HG03565 (cell line): ENCODE results near the gene IFI6.
"Not testable (repeated sequence)": the region's sequence is repeated elsewhere in the genome, so short reads cannot be mapped to it uniquely, and the experiment has no call there.

ENCODE experiments used
- ATAC-seq: cut with Tn5 transposase; IDR thresholded peaks from one replicate; pipeline ENCODE4 v1.9.1; 2021; ENCODE audit warnings: mild to moderate bottlenecking, moderate library complexity; ENCODE audit not compliant: unreplicated experiment

IFI6 gene

DNA sequence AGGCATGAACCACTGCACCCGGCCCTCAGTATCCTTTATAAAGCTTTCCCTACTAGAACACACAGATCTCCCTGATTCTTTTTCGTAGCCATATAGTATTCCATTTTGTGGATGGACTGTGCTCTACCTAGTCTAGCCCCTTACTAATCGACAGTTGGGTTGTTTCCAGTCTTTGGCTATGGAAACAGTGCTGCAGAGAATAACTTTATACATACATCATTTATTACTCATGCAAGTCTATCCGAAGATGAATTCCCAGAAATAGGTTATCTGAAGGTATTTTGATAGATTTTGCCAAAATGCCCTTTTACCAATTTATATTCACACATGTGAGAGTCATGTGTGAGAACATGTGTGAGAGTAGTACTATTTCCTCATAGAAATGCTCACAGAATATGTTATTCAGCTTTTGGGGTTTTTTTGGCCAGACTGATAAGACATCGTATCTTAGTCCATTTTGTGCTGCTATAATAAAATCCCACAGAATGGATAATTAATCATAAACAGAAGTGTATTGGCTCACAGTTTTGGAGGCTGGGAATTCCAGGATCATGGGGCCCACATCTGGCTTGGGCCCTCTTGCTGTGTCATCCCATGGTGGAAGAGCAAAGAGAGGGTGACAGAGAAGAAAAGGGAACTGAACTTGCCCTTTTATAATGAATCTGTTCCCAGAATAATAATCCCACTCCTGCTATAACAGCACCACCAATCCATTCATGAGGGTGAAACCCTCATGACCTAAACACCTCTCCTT is 19.7 kb downstream of the IFI6 start:
- ATAC-seq: no peak

DNA sequence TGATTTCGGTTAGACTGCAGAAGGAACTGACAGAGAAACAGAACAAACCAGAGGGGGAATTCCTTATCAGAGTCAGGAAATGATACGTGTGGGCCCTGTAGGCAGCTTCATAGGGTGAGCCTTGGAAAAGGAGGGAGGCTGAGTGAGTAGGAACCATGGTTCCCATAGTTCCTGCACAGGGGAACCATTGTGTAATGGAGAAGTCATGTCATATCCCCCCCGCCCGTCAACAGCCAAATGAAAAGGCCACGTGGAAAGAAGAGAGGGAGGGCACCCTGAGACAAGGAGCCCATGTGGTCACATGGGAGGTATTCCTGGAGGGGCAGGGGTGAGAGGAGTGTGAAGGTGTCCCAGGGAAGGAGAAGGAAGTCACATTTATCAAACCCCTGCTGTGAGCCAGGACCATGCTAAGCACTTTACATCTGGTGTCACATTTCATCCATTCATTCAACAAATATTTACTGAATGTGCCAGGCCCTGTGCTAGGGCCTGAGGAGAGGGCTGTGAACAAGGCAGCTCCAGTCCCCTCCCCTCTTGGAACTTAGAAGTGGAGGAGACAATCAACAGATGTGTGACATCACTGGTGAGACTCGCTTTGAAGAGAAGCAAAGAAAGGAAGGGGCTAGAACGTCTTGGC is 21.3 kb downstream of the IFI6 start:
- ATAC-seq: no peak

DNA sequence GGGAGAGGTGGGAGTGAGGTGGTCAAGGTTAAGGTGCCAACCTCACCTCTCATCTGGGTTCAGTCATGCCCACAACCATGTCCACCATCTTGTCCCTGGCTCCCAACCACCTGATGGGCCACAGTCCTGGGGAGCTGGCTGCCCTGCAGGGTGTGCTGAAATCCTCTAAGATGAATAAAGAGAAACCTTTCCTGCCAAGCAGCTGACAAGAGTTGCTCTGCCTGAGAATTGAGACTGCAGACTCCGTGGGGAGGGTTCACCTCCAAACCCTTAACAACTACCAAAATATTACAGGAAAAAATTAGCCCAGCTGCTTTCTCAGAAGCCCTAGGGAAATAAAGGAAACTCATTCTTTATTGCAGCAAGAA is 21.8 kb downstream of the IFI6 start:
- ATAC-seq: no peak

DNA sequence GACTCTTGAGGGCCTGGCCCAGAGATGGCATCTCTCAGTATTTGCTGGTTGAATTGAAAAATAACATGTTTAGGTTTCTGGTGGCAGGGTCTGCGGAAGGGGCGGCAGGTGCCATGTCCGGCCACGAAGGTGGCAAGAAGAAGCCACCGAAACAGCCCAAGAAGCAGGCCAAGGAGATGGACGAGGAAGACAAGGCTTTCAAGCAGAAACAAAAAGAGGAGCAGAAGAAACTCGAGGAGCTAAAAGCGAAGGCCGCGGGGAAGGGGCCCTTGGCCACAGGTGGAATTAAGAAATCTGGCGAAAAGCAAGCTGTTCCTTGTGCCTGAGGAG is 22.7 kb downstream of the IFI6 start:
- ATAC-seq: no peak

DNA sequence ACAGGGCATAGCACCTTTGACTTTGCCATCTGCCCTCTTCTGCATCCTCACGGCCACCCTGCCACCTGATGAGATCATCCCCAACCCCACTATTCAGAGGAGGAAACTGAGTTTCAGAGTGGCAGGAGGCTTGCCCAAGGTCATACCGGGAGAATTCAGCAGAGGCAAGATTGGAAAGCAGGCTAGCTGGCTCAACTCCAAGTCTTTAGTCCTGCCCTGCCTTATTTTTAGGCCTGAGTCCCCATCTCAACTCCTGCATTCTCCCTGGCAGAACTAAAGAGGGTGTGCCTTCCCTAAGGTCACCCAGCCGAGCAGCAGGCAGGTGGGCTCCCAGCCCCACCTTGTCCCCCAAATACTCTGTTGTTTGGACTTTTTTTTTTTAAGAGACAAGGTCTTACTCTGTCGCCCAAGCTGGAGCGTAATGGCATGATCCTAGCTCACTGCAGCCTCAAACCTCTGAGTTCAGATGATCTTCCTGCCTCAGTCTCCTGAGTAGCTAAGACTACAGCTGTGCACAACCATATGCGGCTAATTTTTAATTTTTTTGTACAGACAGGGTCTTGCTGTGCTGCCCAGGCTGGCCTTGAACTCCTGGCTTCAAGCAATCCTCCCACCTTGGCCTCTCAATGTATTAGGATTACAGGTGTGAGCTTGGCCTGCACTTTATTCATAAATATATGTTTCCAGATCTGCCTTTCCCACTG is 23.2 kb downstream of the IFI6 start:
- no peak for ATAC-seq

DNA sequence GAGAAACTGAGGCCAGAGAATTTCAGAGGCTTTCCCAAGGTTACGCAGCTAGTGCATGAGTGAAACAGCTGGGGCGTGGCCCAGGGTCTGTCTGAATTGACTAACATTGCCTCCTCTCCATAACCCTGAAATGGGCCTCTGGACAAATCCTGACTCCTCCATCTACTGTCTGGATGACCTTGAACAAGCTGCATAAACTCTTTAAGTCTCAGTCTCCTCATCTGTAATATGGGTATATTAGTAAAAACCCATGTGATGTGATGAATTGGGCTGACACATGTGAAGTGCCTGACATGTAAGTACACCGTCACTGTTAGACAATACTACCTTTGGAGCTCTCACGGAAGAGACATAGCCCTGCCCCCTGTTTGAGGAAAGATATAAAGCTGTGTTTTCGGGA is 24.7 kb downstream of the IFI6 start:
- no peak for ATAC-seq

DNA sequence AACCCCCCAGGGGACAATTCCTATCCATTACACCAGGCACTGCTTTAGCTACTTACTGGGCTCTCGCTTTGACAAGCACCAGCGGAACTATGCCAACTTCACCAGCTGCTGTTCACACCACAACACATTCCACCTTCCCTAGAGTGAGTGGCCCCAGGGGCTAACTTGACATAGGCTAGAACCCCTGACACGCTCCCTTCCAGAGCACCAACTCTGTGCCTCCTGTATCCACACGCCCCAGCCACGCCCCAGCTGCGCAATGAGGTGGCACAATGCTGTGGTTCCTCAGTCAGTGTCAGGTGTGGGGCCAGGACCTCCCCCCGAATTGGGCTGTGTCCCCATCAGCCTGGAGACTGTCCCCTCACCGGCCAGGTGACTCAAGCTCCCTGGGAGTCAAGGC is 25.3 kb downstream of the IFI6 start:
- ATAC-seq: no peak

DNA sequence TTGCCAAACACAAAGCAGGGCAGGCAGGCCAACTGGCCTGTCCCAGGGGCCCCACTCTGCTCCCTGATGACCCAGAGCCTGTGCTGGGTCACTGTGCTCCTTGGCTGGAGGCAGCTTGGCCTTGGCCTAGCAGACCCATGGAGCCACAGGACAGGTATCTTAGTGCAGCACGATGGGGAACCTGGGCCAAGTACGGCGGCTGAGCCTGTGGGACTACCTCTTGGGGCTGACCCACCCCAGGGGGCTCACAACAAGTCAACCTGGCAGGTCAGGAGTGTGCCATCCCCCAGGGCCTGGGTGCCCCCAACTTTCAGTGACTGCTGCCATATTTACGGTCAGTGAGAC is 26.9 kb downstream of the IFI6 start:
- ATAC-seq: no peak

DNA sequence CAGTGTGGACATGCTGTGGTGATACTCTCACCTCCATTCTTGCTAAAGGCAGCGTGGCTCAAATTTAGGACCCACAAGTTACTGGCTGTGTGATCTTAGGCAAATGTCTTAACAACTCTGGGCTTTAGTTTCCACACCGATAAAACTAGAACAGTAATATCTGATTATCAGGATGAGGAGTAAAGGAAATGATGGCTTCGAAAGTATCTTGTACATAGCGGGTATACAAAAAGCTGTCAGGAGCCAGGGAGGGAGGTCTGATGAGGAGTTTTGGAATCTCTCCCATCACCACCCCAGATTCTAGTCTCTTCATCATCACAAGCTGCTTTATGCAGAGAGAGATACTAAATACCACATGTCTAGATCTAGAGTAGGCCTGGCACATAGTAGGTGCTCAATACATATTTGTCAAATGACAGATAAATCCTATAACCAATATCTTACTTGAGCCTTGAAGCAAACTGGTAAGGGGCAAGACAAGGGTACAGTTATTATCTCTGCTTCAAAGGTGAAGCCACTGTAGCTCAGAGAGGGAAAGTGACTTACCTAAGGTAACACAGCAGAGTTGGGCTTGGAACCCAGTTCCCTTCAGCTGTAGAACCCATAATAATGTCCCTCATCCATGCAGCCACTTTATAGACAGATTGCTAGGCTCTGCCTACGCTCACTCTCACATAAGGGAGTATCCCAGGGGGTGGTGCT is 27.5 kb downstream of the IFI6 start:
- ATAC-seq: no peak

DNA sequence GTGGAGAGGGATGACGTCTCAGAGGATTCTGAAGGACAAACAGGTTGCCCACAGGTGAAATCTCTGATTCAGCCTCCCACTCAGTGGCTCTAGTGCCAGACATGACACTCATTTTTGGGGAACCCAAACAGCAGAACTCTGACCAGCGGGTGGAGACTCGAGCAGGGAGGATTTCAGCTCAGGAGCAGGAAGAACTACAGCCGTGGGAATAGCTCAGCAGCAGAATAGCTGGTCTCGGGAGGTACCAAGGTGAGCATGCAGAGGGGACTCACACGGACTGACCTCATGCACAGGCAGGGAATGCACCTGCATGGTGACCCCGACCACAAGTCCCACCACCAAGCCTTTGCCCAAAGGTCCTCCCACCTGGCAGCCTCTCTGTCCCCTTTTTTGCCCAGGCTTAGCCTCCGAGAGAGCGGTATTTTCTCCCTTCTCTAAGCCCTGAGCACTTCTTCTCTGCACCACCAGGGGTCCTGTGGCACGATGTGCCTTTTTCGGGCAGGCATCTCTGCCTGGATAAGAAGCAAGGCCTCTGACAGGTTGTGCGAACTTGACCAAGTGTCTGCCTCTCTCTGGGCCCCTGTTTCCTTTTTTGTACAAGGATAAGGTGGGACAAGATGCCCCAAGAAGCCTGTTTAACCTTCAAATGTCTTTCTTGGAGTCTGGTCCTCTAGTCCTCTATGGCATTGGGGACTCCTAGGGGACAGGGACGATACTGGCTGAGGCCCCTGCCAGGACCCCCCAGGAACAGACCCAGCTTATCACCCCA is 28.2 kb downstream of the IFI6 start:
- no peak for ATAC-seq

DNA sequence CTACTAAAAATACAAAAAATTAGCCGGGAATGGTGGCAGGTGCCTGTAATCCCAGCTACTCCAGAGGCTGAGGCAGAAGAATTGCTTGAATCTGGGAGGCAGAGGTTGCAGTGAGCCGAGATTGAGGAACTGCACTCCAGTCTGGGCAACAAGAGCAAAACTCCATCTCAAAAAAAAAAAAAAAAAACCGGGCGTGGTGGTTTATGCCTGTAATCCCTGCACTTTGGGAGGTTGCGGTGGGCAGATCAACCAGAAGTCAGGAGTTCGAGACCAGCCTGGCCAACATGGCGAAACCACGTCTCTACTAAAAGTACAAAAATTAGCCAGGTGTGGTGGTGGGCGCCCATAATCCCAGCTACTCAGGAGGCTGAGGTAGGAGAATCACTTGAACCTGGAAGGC is 31.5 kb downstream of the IFI6 start:
- not testable (repeated sequence) for ATAC-seq

DNA sequence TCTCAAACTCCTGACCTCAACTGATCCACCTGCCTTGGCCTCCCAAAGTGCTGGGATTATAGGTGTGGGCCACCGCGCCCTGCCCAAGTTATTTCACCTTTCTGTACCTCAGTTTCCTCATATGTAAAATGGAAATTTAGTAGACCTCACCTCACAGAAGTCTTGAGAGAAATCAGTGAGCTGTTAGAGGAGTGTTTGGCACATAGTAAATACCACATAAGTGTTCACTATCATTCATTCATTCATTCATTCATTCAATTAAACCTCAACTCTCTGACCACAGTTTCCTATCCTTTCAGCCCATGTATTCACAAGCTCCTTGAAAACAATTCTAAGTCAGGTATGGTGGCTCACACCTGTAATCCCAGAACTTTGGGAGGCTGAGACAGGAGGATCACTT is 33.2 kb downstream of the IFI6 start:
- ATAC-seq: no peak

DNA sequence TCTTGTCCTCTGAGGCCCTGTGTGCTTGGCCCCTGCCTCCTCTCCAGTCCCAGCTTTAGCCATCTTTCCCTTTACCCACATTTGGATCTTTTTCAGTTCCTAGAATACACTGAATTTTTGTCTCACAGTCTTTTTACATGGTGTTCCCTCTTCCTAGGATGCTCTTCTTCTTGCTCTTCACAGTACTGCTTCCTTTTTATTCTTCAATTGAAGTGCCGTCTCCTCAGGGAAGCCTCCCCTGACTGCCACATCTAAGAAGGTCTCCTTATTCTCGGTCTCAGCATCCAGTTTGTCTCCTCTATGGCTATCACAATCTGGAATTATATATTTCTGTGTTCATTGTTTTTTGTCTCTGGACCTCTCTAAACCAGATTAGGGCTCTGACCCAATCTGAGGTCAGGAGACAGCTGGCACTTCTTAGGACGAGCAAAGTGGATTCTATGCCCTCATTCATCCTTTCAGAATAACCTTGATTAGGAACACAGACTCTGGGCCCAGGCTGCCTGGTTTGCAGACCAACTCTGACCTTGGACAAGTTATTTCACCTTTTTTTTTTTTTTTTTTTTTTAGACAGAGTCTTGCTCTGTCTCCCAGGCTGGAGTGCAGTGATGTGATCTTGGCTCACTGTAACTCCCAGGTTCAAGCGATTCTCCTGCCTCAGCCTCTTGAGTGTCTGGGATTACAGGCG is 33.8 kb downstream of the IFI6 start:
- ATAC-seq: no peak

DNA sequence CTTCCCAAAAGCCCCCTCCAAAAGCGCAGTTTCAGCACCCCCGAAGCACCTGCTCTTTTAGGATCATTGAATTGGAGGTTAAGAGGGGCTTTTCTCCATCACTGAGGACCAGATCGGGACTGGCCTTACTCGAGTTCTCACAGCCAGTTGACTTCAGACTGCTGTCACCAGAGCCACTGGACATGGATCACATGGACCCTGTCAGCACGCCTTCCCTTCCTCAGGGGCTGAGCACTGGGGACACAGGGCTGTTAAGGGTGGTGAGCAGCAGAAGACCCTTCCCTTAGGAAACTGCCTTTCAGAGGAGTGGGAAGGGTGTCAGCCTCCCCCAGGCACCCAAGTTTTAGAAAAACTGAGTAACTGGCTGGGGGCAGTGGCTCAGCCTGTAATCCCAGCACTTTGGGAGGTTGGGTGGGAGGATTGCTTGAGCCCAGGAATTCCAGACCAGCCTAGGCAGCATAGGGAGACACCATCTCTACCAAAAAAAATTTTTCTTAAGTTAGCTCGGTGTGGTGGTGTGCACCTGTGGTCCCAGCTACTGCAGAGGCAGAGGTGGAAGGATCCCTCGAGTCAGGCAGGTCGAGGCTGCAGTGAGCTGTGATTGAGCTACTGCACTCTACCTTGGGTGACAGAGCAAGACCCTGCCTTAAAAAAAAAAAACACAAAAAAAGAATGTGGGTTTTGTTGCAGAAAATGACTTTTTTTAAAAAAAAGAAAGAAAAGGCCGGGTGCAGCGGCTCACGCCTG is 36.4 kb downstream of the IFI6 start:
- no peak for ATAC-seq

DNA sequence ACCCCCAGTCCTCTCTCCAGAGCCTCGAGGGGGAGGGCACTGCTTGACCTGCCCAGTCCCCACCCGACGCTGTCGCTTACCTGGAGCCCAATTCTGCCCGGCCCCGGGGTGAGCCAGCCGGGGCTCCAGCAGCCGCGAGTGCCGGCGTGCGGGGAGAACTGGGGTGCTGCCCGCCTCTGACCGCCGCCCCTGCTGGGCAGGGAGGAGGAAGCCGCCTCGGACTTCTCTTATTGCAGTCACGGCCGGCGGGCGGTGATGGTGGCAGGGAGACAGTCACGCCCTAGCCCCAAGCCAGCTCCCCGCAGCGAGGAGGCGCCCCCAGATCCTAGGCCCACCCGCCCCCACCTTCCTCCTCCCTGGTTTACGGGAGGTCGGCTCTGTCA is 37.0 kb downstream of the IFI6 start, which contains the start of gene FGR:
TSS of gene FGR (minus strand) at position 201 of the 383 bp plus-strand sequence. CDS start 11,269 bp downstream, outside the sequence.
- no peak for ATAC-seq

DNA sequence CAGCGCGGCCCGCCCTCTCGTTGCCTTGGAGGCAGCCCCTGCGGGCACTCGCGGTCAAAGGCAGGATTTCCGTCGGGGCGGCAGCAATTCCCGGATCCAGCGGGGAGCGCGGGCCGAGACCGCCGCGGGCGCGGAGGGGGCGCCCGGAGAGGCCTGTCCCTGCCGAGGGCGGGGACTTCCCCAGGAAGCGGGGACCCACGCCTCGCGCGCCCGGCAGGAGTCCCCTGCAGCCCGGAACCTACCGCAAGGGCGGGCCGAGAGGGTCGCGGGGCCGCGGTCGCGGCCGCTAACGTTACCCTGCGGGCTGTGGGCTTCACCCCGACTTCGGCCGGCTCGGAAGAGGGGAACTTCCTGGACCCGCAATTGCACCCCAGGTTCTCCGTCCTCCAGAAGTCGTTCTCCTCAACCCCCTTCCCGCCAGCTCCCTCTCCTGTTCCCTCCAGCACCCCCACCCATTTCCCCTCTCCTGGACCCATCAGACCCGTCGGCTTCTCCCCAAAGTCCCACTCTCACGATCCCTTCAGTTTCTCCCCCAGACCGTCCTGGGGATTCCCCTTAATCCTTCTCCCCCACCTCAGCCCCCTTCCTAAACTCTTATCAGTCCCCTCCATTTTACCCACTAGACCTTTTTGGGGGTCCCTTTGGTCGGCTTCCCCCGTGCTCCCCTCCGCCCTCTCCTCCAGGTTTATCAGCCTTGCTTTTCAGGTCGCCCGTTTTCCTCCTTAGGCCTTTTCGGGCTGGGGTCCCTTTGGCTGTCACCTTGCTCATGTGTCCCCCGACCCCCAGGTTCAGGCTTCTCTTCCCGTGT is 37.6 kb downstream of the IFI6 start:
- no peak for ATAC-seq

DNA sequence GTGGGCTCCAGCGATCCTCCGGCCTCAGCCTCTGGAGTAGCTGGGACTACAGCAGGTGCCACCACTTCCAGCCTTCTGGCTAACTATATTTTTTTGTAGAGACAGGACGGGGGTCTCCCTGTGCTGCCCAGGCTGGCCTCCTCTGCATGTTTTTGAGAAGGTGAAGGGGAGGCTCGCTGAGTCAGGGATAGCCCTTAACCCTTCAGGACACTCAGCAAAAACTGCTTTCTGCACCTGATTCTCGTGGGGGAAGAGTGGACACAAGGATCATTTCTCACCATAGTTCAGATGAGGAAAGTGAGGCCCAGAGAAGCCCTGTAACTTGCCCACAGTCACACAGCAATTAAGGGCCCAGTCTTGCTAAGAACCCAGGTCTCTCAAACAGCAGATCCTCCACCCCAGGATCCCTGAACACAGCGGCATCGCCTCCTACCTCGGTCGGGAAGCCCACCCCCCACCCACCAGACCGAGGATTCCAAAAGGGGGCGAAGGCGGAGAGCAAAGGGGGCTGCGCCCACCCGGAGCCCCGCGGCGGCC is 38.3 kb downstream of the IFI6 start:
- no peak for ATAC-seq

DNA sequence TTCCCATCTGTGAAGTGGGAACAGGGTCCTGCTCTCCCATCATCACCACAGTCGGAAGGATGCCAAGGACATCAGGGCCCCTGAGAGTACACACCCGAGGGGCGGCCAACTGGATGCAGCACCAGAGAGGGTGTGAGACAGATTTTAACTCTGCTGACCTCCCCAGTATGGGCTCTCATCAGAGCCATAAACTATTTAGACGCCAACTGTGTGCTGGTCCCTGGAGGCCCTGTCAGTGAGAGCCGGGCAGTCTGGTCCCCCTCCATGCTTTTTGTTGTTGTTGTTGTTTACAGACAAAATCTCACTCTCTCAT is 38.7 kb downstream of the IFI6 start:
- no peak for ATAC-seq
